GM19372 (cell line): Measurements from ENCODE around the gene PLEKHA5.
"Not testable (repeated sequence)": the region's sequence is repeated elsewhere in the genome, so short reads cannot be mapped to it uniquely, and the experiment has no call there.

Source experiments
- ATAC-seq: cut with Tn5 transposase; IDR thresholded peaks from one replicate; pipeline ENCODE4 v1.9.1; 2021; ENCODE audit warnings: mild to moderate bottlenecking, low read depth, moderate library complexity; ENCODE audit not compliant: unreplicated experiment

The PLEKHA5 gene, protein sequence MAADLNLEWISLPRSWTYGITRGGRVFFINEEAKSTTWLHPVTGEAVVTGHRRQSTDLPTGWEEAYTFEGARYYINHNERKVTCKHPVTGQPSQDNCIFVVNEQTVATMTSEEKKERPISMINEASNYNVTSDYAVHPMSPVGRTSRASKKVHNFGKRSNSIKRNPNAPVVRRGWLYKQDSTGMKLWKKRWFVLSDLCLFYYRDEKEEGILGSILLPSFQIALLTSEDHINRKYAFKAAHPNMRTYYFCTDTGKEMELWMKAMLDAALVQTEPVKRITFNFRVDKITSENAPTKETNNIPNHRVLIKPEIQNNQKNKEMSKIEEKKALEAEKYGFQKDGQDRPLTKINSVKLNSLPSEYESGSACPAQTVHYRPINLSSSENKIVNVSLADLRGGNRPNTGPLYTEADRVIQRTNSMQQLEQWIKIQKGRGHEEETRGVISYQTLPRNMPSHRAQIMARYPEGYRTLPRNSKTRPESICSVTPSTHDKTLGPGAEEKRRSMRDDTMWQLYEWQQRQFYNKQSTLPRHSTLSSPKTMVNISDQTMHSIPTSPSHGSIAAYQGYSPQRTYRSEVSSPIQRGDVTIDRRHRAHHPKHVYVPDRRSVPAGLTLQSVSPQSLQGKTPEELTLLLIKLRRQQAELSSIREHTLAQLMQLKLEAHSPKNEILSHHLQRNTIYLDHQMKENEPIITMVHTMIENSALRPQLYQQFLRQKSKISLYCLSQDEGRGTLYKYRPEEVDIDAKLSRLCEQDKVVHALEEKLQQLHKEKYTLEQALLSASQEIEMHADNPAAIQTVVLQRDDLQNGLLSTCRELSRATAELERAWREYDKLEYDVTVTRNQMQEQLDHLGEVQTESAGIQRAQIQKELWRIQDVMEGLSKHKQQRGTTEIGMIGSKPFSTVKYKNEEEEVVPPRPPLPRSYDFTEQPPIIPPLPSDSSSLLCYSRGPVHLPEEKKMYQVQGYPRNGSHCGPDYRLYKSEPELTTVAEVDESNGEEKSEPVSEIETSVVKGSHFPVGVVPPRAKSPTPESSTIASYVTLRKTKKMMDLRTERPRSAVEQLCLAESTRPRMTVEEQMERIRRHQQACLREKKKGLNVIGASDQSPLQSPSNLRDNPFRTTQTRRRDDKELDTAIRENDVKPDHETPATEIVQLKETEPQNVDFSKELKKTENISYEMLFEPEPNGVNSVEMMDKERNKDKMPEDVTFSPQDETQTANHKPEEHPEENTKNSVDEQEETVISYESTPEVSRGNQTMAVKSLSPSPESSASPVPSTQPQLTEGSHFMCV

DNA sequence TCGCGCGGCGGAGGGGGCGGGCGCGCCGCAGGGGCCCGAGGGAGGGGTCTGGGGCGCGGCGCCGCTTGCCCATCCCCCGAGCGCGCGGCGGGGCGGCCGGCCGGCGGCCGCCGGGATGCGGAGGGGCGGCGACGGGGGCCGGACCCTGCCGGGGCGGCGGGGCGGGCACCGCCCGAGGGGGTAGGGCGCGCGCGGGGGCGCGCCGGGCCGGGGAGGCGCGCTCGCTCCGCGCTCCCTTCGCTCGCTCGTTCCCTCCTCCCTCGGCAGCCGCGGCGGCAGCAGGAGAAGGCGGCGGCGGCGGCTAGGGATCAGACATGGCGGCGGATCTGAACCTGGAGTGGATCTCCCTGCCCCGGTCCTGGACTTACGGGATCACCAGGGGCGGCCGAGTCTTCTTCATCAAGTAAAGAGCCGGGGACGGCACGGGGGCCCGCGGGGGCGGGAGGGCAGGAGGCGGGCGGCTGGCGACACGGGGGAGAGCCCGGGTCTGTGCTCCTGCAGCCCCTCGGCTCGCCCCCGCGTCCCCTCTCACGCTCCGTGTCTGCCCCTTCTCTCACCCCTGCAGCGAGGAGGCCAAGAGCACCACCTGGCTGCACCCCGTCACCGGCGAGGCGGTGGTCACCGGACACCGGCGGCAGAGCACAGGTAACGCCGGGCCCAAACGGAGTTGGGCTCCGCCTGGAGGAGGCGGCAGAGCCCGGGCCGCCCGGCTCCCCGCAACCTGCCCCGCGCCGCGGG is at the start of gene PLEKHA5:
Gene PLEKHA5 (plus strand): TSS at position 248 of the 738 bp plus-strand sequence. CDS start 67 bp downstream, at position 315.
- ATAC-seq, result no peak

DNA sequence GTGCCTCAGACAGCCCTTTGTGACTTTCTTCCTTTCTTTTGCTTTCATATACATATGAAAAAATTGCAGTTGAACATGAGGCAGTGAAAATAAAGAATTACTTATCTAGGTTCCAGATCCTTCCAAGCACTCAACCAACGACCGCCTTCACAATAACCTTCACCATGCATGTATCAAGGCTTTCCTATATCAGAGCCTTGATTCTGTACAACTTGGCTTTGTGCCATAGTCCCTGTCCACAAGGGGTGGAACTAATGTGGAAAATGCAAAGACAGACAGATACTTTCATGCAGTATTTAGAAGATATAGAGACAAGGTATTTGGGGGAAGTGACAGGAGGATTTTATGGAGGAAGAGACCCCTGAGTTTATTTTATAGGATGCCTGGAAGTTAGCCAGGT is 48.6 kb upstream of the PLEKHA5 start:
- no peak for ATAC-seq

DNA sequence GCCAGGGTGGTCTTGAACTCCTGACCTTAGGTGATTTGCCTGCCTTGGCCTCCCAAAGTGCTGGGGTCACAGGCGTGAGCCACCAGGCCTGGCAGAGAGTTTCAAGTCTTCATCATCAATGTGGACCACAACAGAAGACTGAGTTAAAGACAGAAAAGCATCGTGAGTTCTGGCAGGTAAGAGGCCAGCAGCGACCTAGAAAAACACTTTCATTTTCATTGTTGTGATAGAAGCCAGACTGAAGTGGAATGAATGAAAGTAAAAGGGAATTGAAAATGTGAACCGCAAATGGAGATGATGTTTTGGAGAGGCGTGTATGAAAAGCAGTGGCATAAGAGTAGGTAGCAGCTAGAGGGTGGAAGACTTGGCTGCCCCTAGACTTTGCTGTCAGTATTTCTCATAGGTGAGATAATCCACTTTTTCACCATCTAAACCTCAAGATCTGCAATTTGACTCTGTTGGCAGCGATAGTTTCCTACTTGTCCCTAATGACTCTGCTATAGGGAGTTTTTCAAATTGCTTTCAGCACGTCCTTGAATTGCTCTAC is 47.1 kb upstream of the PLEKHA5 start:
- no peak for ATAC-seq

DNA sequence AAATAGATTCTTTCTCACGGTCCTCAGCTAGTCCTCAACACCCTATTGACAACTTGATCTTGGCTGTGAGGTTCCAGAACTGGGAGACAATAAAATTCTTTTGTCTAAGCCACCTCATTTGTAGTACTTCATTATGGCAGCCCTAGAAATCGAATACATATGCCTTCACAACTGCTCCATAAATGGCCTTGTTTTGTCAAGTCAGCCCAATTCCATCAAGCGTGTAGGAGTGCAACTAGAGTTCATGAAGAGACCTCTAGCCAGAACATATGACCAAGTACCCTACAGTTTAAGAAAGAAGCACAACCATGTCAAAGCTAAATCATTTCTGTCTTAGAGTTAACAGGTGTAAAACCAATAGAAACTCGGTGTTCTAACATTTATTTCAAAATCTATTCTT is 45.0 kb upstream of the PLEKHA5 start:
- ATAC-seq, result no peak

DNA sequence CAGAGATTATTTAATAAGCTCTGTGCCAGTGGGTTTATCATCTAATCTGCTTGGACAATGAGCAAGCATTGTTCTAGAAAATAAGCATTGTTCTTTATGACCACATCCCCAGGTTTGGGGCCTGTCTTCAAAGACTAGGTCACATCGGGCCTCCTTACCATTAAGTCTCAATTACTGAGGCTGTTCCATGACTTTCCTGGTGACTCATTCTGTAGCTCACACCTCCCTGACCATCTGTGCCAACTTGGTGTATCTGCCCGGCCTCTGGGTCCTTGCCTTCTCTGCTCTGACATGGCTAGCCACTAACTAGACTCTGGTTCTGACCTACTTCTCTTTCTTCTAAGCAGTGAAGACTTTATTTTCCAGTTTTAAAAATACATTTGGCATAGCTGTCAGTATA is 44.4 kb upstream of the PLEKHA5 start:
- ATAC-seq, result no peak

DNA sequence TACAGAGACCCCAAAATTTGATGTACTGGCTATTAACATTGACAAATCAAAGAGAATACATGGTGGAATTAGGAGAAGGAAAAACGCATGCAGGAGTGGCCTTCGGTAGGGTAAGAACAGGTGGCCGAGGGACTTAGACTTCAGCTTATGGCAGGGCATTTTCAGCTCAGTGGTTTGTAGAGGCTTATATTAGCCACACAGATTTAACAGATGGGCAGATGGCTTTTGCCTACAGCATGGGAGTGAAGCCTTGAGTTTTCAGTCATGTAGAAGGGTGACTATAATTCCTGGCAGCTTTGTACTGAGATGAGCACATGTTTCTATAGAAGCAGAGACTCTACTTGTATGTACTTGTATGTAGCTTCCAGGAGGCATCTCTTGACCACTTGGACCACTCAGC is 40.9 kb upstream of the PLEKHA5 start:
- no peak for ATAC-seq

DNA sequence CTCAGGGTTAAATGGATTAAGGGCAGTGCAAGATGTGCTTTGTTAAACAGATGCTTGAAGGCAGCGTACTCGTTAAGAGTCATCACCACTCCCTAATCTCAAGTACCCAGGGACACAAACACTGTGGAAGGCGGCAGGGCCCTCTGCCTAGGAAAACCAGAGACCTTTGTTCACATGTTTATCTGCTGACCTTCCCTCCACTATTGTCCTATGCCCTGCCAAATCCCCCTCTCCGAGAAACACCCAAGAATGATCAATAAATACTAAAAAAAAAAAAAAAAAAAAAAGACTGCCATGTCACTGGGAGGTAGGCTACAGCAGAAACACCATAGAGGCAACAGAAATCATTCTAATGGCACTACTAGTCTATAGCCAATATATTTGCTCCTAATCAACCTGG is 37.1 kb upstream of the PLEKHA5 start:
- not testable (repeated sequence) for ATAC-seq

DNA sequence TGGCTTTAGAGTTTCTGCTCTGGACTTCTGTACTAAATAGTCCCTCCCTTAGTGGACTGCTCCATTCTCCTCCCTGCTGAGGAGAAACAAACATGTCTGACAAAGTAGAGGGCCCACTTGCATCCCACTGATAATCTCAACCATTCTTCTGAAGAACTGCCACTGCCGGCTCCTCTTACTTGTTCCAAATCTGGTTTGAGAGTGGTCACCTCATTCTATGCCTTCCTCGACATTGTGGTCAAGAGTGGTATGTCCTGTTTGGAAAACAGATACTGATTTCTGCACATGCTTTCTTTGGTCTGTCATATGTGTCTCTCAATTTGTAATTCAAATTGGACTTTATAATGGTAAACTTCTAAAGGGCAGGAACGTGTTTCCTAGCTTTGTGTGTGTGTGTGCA is 36.3 kb upstream of the PLEKHA5 start:
- no peak for ATAC-seq

DNA sequence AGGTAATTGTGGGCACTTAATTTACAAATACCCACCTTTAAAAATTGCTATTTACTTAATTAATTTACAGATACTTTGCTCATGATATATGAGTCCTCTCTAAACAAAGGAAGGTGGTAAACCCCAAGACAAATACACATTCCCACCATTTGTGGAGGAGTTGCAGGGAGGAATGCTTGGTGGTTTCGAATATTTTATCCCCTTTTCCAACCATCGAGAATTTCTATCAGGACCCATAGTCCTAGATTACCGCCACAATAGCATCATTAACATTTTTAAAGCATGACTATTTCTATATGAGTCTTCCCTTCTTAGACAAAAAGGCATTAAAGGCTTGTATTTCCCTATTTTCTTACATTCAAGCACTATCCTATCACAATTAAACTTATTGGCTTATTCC is 34.2 kb upstream of the PLEKHA5 start:
- ATAC-seq, result no peak

DNA sequence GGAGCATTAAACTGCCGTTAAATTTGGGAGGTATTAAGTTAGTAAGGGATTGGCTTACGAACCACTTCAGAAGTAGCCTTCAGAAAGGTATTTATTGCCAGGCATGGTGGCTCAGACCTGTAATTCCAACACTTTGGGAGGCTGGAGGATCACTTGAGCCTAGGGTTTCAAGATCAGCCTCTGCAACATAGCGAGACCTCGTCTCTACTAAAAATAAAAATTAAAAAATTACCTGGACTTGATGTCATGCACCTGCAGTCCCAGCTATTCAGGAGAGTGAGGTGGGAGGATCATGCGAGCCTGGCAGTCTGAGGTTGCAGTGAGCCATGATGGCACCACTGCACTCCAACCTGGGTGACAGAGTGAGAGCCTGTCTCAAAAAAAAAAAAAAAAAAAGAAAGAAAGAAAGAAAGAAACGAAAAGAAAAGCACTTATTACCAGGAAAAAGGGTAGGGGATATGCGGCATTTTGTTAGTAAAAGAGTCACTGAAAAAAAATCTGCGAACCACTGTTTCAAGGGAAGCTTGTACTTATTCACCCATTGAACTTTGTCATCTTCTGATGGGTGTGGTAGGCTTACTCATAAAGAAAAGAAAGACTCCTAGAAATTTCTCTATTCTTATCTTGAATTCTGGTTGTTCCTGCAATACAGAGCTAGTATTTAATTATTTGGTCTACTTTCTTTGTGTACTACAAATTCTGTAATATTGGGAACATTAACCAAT is 33.6 kb upstream of the PLEKHA5 start:
- no peak for ATAC-seq

DNA sequence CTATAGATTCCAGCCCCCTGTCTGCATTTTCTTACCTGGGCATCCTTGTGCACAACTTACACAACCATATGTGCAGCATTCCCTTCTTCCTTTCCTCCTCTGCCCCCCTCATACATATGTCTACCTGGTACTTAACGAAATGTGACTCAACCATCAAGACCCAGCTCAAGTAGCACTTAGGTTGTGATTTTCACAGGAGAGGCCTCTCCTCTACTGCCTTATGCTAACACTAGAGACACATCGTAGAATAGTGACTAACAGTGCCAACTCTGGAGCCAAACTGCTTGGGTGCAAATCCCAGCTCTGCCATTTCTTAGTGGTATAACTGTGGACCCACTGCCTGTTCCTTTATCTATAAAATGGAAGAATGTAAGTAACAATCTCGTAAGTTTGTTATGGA is 24.1 kb upstream of the PLEKHA5 start:
- ATAC-seq, result no peak

DNA sequence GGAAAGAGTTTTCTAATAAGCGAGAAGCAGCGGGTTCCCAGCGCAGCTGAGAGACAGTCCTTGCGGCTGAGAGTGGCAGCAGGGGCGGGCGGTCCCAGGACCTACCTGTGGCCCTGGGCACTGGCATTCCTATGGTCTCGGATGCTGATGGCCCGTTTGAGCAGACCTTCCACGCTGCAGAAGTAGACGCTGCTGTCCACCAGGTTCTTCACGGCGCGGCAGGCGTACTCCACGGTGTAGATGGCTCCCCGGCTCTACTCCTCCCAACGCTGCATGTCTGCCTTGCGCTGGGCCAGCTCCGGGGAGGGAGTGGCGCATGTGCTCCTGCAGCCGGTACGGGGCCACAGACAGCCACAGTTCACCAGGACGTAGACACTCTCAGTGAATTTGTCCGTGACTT is 21.8 kb upstream of the PLEKHA5 start:
- no peak for ATAC-seq

DNA sequence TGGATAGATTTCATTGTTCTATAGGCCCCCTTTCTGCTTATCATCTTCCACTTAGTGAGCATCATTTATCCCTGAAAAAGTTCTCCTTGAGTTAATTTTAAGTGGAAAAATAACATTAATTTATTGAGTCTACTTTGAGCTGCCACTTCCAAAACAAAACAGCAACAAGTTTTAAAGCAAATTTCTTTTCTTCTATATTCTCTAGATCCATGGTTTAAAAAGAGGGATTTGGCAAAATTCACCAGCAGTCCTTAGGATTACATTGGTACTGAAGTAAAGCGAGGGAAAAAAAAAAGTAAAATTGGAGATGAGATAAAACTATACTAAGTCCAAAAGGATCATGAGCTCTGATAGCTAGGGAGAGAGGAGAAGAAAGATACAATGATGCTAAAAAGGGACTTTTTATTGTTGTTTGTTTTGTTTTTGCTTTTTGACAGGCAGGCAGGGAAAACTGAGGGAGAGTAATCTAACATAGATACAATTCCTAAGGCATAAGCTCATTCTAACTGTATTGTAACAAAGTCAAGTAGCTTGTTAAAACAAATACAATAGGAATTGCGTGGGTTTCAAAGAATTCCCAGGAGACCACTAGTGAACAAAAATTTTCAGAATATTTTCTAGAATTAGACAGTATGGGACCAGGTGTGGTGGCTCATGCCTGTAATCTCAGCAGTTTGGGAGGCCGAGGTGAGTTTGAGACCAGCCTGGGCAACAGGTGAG is 19.2 kb upstream of the PLEKHA5 start:
- ATAC-seq, result no peak

DNA sequence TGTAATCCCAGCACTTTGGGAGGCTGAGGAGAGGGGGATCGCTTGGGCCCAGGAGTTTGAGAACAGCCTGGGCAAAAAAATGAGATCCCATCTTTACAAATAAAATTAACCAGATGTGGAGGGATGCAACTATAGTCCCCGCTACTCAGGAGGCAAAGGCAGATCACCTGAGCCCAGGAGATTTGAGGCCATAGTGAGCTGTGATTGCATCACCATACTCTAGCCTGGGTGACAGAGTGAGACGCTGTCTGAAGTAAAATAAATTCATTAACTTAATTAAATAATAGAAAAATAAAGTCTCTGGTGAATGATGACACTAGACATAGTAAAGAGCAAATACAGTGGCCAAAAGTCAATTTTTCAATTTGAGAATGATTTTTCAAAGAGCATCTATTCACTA is 16.1 kb upstream of the PLEKHA5 start:
- no peak for ATAC-seq

DNA sequence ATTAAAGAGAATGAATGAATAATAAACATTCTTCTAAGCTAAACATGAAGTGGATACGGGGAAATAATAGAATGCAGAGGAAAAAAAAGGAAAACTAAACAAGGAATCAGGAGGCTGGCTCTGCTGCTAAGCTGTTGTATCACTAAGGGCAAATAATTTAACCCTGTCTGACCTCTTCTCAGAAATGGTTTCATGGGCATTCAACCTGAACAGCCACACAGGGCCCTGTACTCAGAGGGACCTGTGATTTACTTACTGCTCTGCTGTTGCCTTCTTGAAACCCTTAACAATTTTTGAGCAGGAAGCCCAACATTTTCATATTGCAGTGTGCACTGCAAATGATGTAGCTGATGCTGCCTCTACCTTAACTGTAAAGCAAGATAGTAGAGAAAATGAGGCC is 14.2 kb upstream of the PLEKHA5 start:
- no peak for ATAC-seq

DNA sequence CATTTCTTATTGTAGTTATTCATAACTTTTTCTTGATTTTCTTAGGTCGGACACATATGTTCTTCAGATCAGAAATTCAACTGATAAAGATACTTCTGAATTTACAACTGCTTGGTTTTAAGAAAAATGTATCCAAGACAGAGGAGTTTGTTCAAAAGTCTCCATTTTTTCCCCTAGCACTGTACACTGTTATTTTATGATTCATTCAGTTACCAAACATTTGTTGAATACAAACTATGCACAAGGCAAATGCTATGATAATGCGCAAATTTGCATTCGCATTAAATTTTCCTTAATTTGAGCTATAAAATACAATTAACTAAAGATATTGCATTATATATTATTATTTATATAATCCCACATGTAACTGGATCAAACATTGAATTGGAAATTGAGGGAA is 10.1 kb upstream of the PLEKHA5 start:
- ATAC-seq, result no peak

DNA sequence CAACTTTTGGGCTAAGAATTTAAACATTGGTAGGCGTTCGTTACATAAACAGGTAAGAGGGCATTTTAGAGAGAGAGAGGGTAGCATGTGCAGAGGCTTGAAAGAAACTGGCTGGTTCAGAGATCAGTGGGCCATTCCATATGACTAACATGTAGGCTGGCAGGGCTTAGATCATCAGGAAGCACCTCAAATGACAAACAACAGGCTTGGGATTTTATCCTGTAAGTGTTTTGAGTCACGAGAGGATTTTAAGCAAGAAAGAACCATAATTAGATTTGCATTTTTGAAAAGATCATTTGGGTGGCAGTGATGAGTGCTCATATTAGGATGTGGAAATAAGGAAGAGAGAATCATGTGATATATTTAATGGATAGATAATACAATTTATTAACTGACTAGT is 8.7 kb upstream of the PLEKHA5 start:
- no peak for ATAC-seq

DNA sequence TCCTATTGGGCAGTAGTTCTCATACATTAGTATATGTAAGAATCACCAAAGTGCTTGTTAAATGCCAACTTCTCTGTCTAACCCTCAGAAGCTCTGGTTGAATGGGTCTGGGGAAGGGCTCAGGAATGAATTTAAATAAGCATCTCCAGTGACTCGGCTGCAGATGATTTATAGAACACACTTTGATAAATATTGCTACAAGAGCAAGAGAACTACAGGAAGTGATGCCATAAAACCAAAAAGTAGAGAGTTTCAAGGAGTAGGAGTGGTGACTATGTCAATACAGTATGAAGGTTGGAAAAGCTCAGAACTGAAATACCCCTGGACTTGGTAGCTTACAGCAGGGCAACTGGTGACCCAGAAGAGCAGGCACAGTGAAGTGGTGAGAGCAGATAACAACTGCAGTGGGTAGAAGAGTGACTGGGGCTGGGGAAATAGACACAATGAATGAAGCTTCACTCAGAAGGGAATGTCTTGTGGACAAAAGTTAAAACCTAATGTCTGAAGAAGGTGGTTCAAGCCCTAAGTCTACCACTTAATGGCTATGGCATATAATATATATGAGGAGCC is 8.0 kb upstream of the PLEKHA5 start:
- ATAC-seq, result no peak
